Kidney epithelial cell (primary cell): Measurements from ENCODE around the gene CDC34. TPM values are rescaled to one million over a fixed set of nuclear protein-coding genes. Genes with fewer than 3 reads are reported as not detected.

Experiments
- DNase-seq: peaks from one replicate; pipeline ENCODE4 v3.0.0-alpha.2; 2010; ENCODE audit warnings: low read depth
- H3K27me3 ChIP-seq: 2 replicates; pipeline ENCODE4 v1.6.0; 2011; ENCODE audit warnings: low read length; ENCODE audit not compliant: control insufficient read depth, insufficient read depth
- H3K36me3 ChIP-seq: 2 replicates; pipeline ENCODE4 v1.5.1; 2011; ENCODE audit warnings: low read length; ENCODE audit not compliant: control insufficient read depth, insufficient read depth
- H3K4me3 ChIP-seq: 2 replicates; pipeline ENCODE4 v1.5.1; 2011; ENCODE audit warnings: low read depth, mild to moderate bottlenecking, control low read depth, low read length
- CTCF ChIP-seq: IDR thresholded peaks from 2 replicates; pipeline ENCODE4 v1.5.1; 2011; ENCODE audit warnings: mild to moderate bottlenecking, moderate library complexity, low read length, control low read depth, inconsistent platforms; ENCODE audit not compliant: insufficient read depth, poor library complexity, severe bottlenecking
- total RNA-seq: library from RNA; depleted of rRNA; stranded (reverse); fragments of >200 nt; gene quantifications from 2 replicates; pipeline ENCODE4 v1.2.3, GENCODE V29; 2015

The CDC34 gene
- total RNA-seq, 1 donor from 2014 or later, result 194 TPM

GRCh38 chr19:511101-511851 lies 20.3 kb upstream of the CDC34 start:
- no peak for DNase-seq
- no peak for TF ChIP-seq CTCF
- H3K36me3 ChIP-seq, result no peaks in the 10 kb centered on the region

GRCh38 chr19:512547-513365 lies 18.8 kb upstream of the CDC34 start:
- no peak for TF ChIP-seq CTCF
- DNase-seq, result no peak
- no peak overlapping the region for H3K4me3 ChIP-seq
- no peaks in the 10 kb centered on the region for H3K36me3 ChIP-seq
- H3K27me3 ChIP-seq, result no peaks in the 10 kb centered on the region

More at GRCh38 chr19:511101-511851, 20.3 kb upstream of the CDC34 start:
- H3K27me3 ChIP-seq, result no peaks in the 10 kb centered on the region
- no peak overlapping the region for H3K4me3 ChIP-seq

- H3K36me3 ChIP-seq, result no peaks in the 10 kb centered on the region
- DNase-seq, result no peak
- TF ChIP-seq CTCF, result no peak
These were observed 18.0 kb upstream of the CDC34 start for GRCh38 chr19:513368-514165.

GRCh38 chr19:514166-514663 lies 17.3 kb upstream of the CDC34 start:
- Histone ChIP-seq H3K36me3 (no peaks in the 10 kb centered on the region), H3K4me3 (no peak overlapping the region), H3K27me3 (no peaks in the 10 kb centered on the region)
- TF ChIP-seq CTCF, result no peak
- DNase-seq, result no peak

More at GRCh38 chr19:513368-514165, 18.0 kb upstream of the CDC34 start:
- Histone ChIP-seq H3K27me3 (no peaks in the 10 kb centered on the region), H3K4me3 (no peak overlapping the region)

- TF ChIP-seq CTCF, result no peak
- Histone ChIP-seq H3K4me3 (no peak overlapping the region), H3K36me3 (no peaks in the 10 kb centered on the region), H3K27me3 (peaks cover 4% of the 10 kb centered on the region)
- DNase-seq, result no peak
These were observed 13.6 kb upstream of the CDC34 start for GRCh38 chr19:517721-518597.
